ENCODE measurements around the gene PLCL2.

PLCL2 gene

DNA sequence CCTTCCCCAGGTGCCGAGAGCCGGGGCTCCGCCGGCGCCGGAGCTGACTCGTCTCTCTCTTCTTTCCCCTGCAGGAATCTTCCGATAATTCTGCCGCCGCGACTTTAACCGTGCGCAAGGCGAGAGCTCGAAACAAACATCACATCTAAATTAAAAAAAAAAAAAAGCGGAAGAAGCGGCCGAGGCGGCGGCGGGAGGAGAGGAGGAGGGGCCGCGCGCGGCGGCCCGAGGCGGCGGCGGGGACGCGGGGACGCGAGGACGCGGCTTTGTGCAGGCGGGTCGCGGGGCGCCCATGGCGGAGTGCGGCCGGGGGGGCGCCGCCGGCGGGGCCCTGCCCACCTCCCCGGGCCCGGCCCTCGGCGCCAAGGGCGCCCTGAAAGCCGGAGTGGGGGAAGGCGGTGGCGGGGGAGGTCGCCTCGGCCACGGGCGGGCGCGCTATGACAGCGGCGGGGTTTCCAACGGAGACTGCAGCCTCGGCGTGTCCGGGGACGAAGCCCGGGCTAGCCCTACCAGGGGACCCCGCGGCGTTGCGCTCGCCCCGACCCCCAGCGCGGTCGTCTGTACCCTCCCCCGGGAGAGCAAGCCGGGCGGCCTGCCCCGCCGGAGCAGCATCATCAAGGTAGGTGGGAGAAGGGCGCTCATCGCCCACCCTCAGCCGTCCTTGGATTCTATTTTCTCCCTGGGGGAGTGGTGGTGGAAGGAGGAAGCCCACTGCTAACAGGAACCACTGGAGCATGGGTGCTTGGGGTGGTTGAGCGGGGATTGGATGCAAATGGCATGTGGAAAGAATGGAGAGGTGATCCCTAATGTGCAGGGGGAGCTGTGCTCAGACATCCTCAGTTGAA lies at the start of gene PLCL2:
TSS of gene PLCL2 (plus strand) at position 208 of the 845 bp plus-strand sequence. CDS start at position 293, 85 bp downstream.
- no peaks in the 10 kb centered on the region for H3K36me3 ChIP-seq (ENCODE audit: control insufficient read depth in 2 of 2, insufficient read depth in 2 of 2, low read length in 2 of 2)
- peaks cover 8 to 19% of the 10 kb centered on the region in 2 donors for H3K4me1 ChIP-seq (ENCODE audit: control insufficient read depth in 2 of 2, insufficient read depth in 2 of 2, low read length in 2 of 2)
- H3K27ac ChIP-seq (ENCODE audit: low read depth in 2 of 2, low read length in 2 of 2), result peak within 1 kb of the TSS; percentile 83 to 84
- H3K9ac ChIP-seq (ENCODE audit: low read depth in 1 of 2, low read length in 2 of 2), result peak within 1 kb of the TSS; percentile 81 to 82
- H3K4me3 ChIP-seq (ENCODE audit: low read length in 2 of 2), result peak within 1 kb of the TSS; percentile 86 to 90
- no peaks in the 10 kb centered on the region for H3K27me3 ChIP-seq (ENCODE audit: control insufficient read depth in 2 of 2, insufficient read depth in 2 of 2, low read length in 2 of 2)
- no peaks in the 10 kb centered on the region for H3K9me3 ChIP-seq (ENCODE audit: control insufficient read depth in 2 of 2, low read length in 2 of 2)

DNA sequence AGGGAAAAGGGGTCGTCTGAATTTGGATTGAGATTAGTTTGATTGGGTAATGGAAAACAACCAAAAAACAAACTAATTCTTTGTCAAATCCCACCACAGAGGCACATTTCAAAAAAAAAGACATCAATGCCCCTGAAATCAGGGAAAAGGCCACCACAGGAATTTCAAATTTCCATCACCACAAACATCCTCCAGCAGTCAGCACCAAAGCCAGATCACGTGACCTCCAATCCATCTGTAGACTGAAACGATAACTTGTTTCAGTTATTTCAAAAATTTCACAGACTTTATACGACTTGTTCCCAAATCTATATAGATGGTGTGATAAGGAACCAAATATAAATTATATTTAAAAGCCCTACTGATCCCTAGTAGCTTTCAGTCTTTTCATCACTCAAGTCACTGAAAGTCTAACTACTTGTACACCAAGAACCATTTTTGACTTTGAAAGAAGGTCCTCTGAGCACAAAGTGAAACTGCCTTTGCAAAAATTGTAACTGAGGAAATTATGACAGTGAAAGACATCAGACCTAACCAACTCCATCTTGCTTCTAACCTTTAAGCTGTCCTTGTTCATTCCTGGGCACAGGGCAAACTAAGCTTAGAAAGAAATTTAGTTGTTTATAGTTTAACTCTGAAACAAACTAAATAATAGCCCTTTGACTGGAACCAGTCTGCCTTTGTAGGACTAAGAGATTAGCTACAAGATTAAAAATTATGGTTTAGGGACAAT lies 48.1 kb upstream of the PLCL2 start:
- Histone ChIP-seq H3K9ac (ENCODE audit: low read depth in 1 of 2, low read length in 2 of 2) (no peak overlapping the region), H3K27ac (ENCODE audit: low read depth in 2 of 2, low read length in 2 of 2) (no peak overlapping the region), H3K9me3 (ENCODE audit: control insufficient read depth in 2 of 2, low read length in 2 of 2) (no peaks in the 10 kb centered on the region), H3K4me1 (ENCODE audit: control insufficient read depth in 2 of 2, insufficient read depth in 2 of 2, low read length in 2 of 2) (peaks cover 13 to 14% of the 10 kb centered on the region in 2 donors), H3K4me3 (ENCODE audit: low read length in 2 of 2) (no peak overlapping the region), H3K36me3 (ENCODE audit: control insufficient read depth in 2 of 2, insufficient read depth in 2 of 2, low read length in 2 of 2) (no peaks in the 10 kb centered on the region), H3K27me3 (ENCODE audit: control insufficient read depth in 2 of 2, insufficient read depth in 2 of 2, low read length in 2 of 2) (no peaks in the 10 kb centered on the region)

DNA sequence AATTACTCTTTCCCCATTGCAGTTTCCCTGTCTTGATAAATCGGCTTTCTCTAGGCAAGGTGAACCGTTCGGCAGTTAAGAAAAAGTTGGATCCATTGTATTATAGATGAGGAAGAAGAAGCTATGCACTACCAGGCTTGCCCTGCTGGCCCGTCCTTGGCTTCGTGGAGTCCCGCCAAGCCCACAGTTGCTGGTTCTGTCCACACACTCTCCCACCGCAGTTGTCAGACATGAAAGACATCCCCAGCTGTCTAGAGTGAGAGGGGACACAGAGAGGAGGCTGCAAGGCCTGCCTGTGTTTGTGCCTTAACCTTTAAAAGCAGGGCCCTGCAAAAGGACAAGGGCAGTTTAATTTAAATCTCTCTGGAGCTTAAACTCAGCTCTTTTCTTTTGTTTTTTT lies 47.2 kb upstream of the PLCL2 start:
- peaks cover 18 to 21% of the 10 kb centered on the region in 2 donors for H3K4me1 ChIP-seq (ENCODE audit: control insufficient read depth in 2 of 2, insufficient read depth in 2 of 2, low read length in 2 of 2)
- H3K4me3 ChIP-seq (ENCODE audit: low read length in 2 of 2), result no peak overlapping the region
- H3K27me3 ChIP-seq (ENCODE audit: control insufficient read depth in 2 of 2, insufficient read depth in 2 of 2, low read length in 2 of 2), result no peaks in the 10 kb centered on the region
- no peaks in the 10 kb centered on the region for H3K9me3 ChIP-seq (ENCODE audit: control insufficient read depth in 2 of 2, low read length in 2 of 2)
- H3K36me3 ChIP-seq (ENCODE audit: control insufficient read depth in 2 of 2, insufficient read depth in 2 of 2, low read length in 2 of 2), result no peaks in the 10 kb centered on the region
- H3K9ac ChIP-seq (ENCODE audit: low read depth in 1 of 2, low read length in 2 of 2), result no peak overlapping the region
- H3K27ac ChIP-seq (ENCODE audit: low read depth in 2 of 2, low read length in 2 of 2), result no peak overlapping the region

DNA sequence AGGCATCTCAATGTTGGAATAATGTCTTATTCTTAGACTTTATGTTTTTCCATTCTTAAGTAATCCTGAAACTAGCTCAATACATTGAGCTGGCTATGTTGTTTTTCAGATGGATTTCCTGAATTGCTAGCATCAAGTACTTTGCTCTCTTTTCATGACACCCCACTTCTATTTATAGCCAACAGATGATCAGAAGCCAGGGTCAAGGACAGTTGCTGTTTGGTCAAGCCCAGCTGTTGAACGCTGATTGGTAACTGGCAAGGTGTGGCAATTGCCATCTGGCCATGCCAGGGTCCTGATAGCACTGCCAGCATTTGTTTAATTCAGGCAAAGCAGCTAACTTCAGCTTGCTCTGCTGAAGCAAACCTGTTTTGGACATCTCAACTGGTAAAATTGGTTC lies 46.2 kb upstream of the PLCL2 start:
- H3K36me3 ChIP-seq (ENCODE audit: control insufficient read depth in 2 of 2, insufficient read depth in 2 of 2, low read length in 2 of 2), result no peaks in the 10 kb centered on the region
- no peak overlapping the region for H3K9ac ChIP-seq (ENCODE audit: low read depth in 1 of 2, low read length in 2 of 2)
- H3K4me3 ChIP-seq (ENCODE audit: low read length in 2 of 2), result peak overlapping the region in 1 of 2 donors; percentile 4
- peaks cover 27 to 30% of the 10 kb centered on the region in 2 donors for H3K4me1 ChIP-seq (ENCODE audit: control insufficient read depth in 2 of 2, insufficient read depth in 2 of 2, low read length in 2 of 2)
- H3K27me3 ChIP-seq (ENCODE audit: control insufficient read depth in 2 of 2, insufficient read depth in 2 of 2, low read length in 2 of 2), result no peaks in the 10 kb centered on the region
- H3K9me3 ChIP-seq (ENCODE audit: control insufficient read depth in 2 of 2, low read length in 2 of 2), result no peaks in the 10 kb centered on the region
- H3K27ac ChIP-seq (ENCODE audit: low read depth in 2 of 2, low read length in 2 of 2), result peak overlapping the region; percentile 25 to 38

DNA sequence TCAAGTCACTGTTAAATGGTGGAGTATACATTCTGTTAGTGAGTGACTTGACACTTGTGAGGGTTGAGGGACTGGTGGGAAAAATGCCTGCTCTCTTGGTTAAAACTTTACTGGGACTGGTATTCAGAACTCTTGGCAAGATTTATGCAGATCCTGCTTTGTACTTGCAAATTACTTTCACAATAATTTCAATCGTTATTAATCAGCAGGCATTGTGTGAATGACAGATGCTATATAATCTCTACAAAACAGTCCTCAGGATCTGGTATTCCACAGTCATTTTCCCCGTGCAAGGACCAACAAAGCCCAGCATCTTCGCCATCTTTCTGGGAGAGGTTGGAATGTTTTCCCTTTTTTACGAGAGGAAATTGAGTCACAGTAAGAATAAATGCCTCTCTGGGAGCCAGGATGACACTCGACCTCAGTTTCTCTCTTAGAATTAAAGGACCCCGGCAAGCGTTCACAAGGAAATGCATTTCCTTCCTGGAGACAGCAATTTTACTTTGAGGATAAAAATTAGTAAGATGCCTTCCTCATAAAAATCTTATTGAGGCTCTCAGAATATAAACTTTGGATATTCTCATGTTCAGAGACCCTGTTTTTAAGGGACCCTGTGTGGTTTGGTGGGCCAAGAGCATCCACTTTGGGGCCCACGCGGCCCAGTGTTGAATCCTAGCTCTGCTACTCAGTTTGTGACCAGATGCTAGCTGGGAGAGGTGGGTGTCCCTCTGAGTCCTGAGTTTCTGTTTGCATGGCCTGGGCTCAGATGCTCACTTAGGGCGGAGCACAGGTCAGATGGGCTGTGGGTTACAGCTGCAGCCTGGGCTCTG lies 45.3 kb upstream of the PLCL2 start:
- Histone ChIP-seq H3K36me3 (ENCODE audit: control insufficient read depth in 2 of 2, insufficient read depth in 2 of 2, low read length in 2 of 2) (no peaks in the 10 kb centered on the region), H3K4me1 (ENCODE audit: control insufficient read depth in 2 of 2, insufficient read depth in 2 of 2, low read length in 2 of 2) (peaks cover 27 to 32% of the 10 kb centered on the region in 2 donors), H3K9ac (ENCODE audit: low read depth in 1 of 2, low read length in 2 of 2) (no peak overlapping the region), H3K27me3 (ENCODE audit: control insufficient read depth in 2 of 2, insufficient read depth in 2 of 2, low read length in 2 of 2) (no peaks in the 10 kb centered on the region), H3K27ac (ENCODE audit: low read depth in 2 of 2, low read length in 2 of 2) (no peak overlapping the region), H3K4me3 (ENCODE audit: low read length in 2 of 2) (no peak overlapping the region), H3K9me3 (ENCODE audit: control insufficient read depth in 2 of 2, low read length in 2 of 2) (no peaks in the 10 kb centered on the region)

DNA sequence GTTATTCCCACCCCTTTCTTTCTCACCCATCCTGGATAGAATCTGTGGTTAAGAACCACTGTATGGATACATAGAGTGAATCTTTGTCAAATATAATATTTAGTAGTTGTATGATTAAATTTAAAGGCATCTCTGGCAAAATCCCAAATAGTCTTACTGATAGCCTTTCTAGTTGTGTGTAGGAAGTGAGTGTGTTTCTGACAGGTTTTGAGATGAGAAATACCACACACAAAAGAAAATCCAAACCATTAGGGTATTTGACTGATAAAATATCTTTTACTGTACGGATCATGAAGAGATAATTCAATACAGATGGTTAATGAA lies 44.7 kb upstream of the PLCL2 start:
- Histone ChIP-seq H3K9ac (ENCODE audit: low read depth in 1 of 2, low read length in 2 of 2) (no peak overlapping the region), H3K36me3 (ENCODE audit: control insufficient read depth in 2 of 2, insufficient read depth in 2 of 2, low read length in 2 of 2) (no peaks in the 10 kb centered on the region), H3K27me3 (ENCODE audit: control insufficient read depth in 2 of 2, insufficient read depth in 2 of 2, low read length in 2 of 2) (no peaks in the 10 kb centered on the region), H3K9me3 (ENCODE audit: control insufficient read depth in 2 of 2, low read length in 2 of 2) (no peaks in the 10 kb centered on the region), H3K4me3 (ENCODE audit: low read length in 2 of 2) (no peak overlapping the region), H3K27ac (ENCODE audit: low read depth in 2 of 2, low read length in 2 of 2) (no peak overlapping the region), H3K4me1 (ENCODE audit: control insufficient read depth in 2 of 2, insufficient read depth in 2 of 2, low read length in 2 of 2) (peaks cover 27 to 35% of the 10 kb centered on the region in 2 donors)

DNA sequence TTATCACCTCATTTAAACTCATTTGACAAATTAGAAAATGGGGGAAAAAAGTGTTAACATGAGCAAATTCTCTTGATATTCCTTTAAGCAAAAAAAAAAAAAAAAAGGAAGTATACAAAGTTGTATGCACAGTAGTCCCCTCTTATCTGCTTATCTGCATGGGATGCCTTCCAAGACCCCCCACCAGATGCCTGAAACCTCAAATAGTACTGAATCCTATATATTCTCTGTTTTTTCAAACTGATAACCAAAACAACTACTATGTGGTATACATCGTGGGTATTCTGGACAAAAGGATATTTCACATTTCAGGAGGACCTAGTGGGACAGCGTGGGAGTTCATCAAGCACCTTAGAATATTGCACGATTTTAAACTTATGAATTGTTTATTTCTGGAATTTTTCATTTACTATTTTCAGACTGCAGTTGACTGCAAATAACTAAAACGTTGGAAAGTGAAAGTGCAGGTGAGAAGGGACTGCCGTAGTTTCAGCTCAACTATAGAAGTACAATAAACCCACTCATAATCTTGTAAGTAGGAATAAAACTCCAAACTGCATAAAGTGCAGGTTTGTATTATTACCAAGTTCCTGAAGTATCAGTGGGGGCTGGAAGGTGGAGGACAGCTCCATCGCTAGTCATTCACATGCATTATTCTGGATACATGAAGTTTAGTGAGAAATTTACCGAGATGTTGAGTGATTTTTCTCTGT lies 43.6 kb upstream of the PLCL2 start:
- Histone ChIP-seq H3K27me3 (ENCODE audit: control insufficient read depth in 2 of 2, insufficient read depth in 2 of 2, low read length in 2 of 2) (no peaks in the 10 kb centered on the region), H3K9me3 (ENCODE audit: control insufficient read depth in 2 of 2, low read length in 2 of 2) (no peaks in the 10 kb centered on the region), H3K36me3 (ENCODE audit: control insufficient read depth in 2 of 2, insufficient read depth in 2 of 2, low read length in 2 of 2) (no peaks in the 10 kb centered on the region), H3K9ac (ENCODE audit: low read depth in 1 of 2, low read length in 2 of 2) (peak overlapping the region in 1 of 2 donors; percentile 6), H3K4me1 (ENCODE audit: control insufficient read depth in 2 of 2, insufficient read depth in 2 of 2, low read length in 2 of 2) (peaks cover 27 to 36% of the 10 kb centered on the region in 2 donors), H3K27ac (ENCODE audit: low read depth in 2 of 2, low read length in 2 of 2) (peak overlapping the region; percentile 8 to 75), H3K4me3 (ENCODE audit: low read length in 2 of 2) (peak overlapping the region in 1 of 2 donors; percentile 59)

DNA sequence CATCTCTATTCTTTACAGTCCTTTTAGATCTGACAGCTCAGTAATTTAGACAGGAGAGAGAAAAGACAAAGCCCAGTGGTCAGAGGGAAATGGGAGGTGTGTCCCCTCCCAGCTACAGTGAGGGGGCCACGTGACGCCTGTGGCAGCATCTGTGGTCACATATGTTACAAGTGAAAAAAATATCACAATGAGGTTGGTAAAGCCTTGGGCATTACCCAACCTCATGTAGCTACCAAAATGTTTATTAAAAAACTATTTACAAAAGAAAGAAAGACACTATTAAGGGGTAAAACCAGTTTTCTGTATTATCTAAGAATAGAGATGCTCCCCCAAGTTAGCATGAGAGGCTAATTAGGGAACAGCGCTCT lies 42.9 kb upstream of the PLCL2 start:
- Histone ChIP-seq H3K4me1 (ENCODE audit: control insufficient read depth in 2 of 2, insufficient read depth in 2 of 2, low read length in 2 of 2) (peaks cover 27 to 36% of the 10 kb centered on the region in 2 donors), H3K27ac (ENCODE audit: low read depth in 2 of 2, low read length in 2 of 2) (peak overlapping the region; percentile 75 to 76), H3K9ac (ENCODE audit: low read depth in 1 of 2, low read length in 2 of 2) (no peak overlapping the region), H3K9me3 (ENCODE audit: control insufficient read depth in 2 of 2, low read length in 2 of 2) (no peaks in the 10 kb centered on the region), H3K4me3 (ENCODE audit: low read length in 2 of 2) (peak overlapping the region in 1 of 2 donors; percentile 16), H3K27me3 (ENCODE audit: control insufficient read depth in 2 of 2, insufficient read depth in 2 of 2, low read length in 2 of 2) (no peaks in the 10 kb centered on the region), H3K36me3 (ENCODE audit: control insufficient read depth in 2 of 2, insufficient read depth in 2 of 2, low read length in 2 of 2) (no peaks in the 10 kb centered on the region)

DNA sequence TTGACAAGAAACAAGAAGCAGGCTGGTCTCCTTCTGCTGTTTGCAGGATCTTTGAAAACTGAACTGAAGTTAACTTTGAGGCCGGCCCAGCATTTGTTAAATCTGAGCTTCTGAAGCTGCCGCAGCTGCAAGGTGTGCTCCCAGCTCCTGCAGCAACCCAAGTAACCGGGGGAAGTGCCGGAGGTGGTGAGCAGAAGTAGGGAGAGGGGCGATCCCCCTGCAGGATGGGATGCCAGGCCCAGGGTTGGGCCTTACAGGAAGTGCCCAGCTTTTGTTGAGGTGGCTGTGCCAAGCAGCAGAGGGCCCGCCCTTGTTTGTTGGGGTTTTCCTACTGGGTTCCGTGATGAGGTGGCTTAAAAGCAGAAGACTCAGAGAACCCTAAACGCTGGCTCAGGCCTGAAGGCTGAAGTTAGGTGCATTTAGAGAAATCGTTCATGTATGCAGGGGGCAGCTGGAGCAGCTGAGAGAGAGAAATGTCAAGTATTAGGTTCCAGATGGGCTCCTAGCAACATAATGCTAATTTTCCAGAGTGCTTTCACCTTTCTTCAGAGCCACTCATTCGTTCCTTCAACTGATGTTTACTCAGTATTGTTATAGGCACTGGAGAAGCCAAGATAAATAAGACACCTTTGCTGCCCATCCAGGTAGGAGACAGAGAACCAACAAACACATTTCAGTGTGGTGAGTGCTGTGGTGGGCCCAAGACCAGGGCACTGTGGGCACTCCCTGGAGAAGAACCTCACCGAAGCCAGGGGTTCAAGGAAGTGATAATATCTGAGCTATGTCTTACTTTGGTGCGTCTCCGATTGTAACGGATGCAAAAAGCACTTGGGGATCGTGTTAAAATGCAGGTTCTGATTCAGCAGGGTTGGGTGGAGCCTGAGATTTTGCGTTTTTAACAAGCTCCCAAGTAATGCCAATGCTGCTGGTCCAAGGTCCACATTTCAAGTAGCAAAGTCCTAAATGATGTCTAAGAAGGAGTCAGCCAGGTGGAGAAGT lies 42.2 kb upstream of the PLCL2 start:
- Histone ChIP-seq H3K4me3 (ENCODE audit: low read length in 2 of 2) (peak overlapping the region; percentile 16 to 42), H3K9ac (ENCODE audit: low read depth in 1 of 2, low read length in 2 of 2) (peak overlapping the region; percentile 1 to 28), H3K27ac (ENCODE audit: low read depth in 2 of 2, low read length in 2 of 2) (peak overlapping the region; percentile 75 to 76), H3K4me1 (ENCODE audit: control insufficient read depth in 2 of 2, insufficient read depth in 2 of 2, low read length in 2 of 2) (peaks cover 25 to 35% of the 10 kb centered on the region in 2 donors), H3K9me3 (ENCODE audit: control insufficient read depth in 2 of 2, low read length in 2 of 2) (no peaks in the 10 kb centered on the region), H3K27me3 (ENCODE audit: control insufficient read depth in 2 of 2, insufficient read depth in 2 of 2, low read length in 2 of 2) (no peaks in the 10 kb centered on the region), H3K36me3 (ENCODE audit: control insufficient read depth in 2 of 2, insufficient read depth in 2 of 2, low read length in 2 of 2) (no peaks in the 10 kb centered on the region)

All from mucosa of rectum (tissue), 2 donors.